ENCODE results near the gene MAK. TPM values are rescaled to one million over a fixed set of nuclear protein-coding genes. Genes with fewer than 3 reads are reported as not detected.
"Not testable (repeated sequence)": the region's sequence is repeated elsewhere in the genome, so short reads cannot be mapped to it uniquely, and the experiment has no call there.

MAK gene
- not detected in 2 replicates for total RNA-seq (2014; rRNA removed)
- 0.05 TPM for polyA plus RNA-seq (2012)

- peak; percentile 61 for DNase-seq (ENCODE audit: low read depth)
Observed at GRCh38 chr6:10837995-10838793, at the start of gene MAK. Gene MAK (minus strand): TSS chr6:10838539. CDS start chr6:10830648, 7,891 bp downstream.

GRCh38 chr6:10886691-10887502 lies 48.6 kb upstream of the MAK start, which contains the start of gene SYCP2L:
Gene SYCP2L (plus strand): TSS chr6:10887052. CDS start chr6:10887127, 75 bp downstream.
- DNase-seq (ENCODE audit: low read depth) = peak; percentile 18

- not testable (repeated sequence) for DNase-seq (ENCODE audit: low read depth)
Observed at GRCh38 chr6:10886365-10886690, 48.0 kb upstream of the MAK start.

- no peak for DNase-seq (ENCODE audit: low read depth)
Observed at GRCh38 chr6:10884245-10884972, 46.1 kb upstream of the MAK start.

GRCh38 chr6:10883312-10884244 lies 45.2 kb upstream of the MAK start:
- no peak for DNase-seq (ENCODE audit: low read depth)

GRCh38 chr6:10882657-10883171 lies 44.4 kb upstream of the MAK start:
- DNase-seq (ENCODE audit: low read depth) = no peak

- DNase-seq (ENCODE audit: low read depth) = not testable (repeated sequence)
Observed at GRCh38 chr6:10882253-10882630, 43.9 kb upstream of the MAK start.

GRCh38 chr6:10880366-10880765 lies 42.0 kb upstream of the MAK start:
- DNase-seq (ENCODE audit: low read depth) = no peak

- no peak for DNase-seq (ENCODE audit: low read depth)
Observed at GRCh38 chr6:10877871-10878270, 39.5 kb upstream of the MAK start.

GRCh38 chr6:10877012-10877411 lies 38.7 kb upstream of the MAK start:
- no peak for DNase-seq (ENCODE audit: low read depth)

GRCh38 chr6:10875026-10875425 lies 36.7 kb upstream of the MAK start:
- no peak for DNase-seq (ENCODE audit: low read depth)

GRCh38 chr6:10874207-10874606 lies 35.9 kb upstream of the MAK start:
- DNase-seq (ENCODE audit: low read depth) = no peak

GRCh38 chr6:10873374-10873773 lies 35.0 kb upstream of the MAK start:
- no peak for DNase-seq (ENCODE audit: low read depth)

- DNase-seq (ENCODE audit: low read depth) = no peak
Observed at GRCh38 chr6:10867952-10868351, 29.6 kb upstream of the MAK start.

- not testable (repeated sequence) for DNase-seq (ENCODE audit: low read depth)
Observed at GRCh38 chr6:10866709-10867108, 28.4 kb upstream of the MAK start.

GRCh38 chr6:10863031-10863430 lies 24.7 kb upstream of the MAK start:
- not testable (repeated sequence) for DNase-seq (ENCODE audit: low read depth)

GRCh38 chr6:10862361-10862760 lies 24.0 kb upstream of the MAK start:
- DNase-seq (ENCODE audit: low read depth) = no peak

- DNase-seq (ENCODE audit: low read depth) = no peak
Observed at GRCh38 chr6:10861086-10861485, 22.7 kb upstream of the MAK start.

GRCh38 chr6:10857259-10857658 lies 18.9 kb upstream of the MAK start:
- no peak for DNase-seq (ENCODE audit: low read depth)

- no peak for DNase-seq (ENCODE audit: low read depth)
Observed at GRCh38 chr6:10854922-10855632, 16.7 kb upstream of the MAK start.
